ENCODE measurements around the gene C17orf67. TPM values are rescaled to one million over a fixed set of nuclear protein-coding genes. Genes with fewer than 3 reads are reported as not detected.
"Not testable (repeated sequence)": the region's sequence is repeated elsewhere in the genome, so short reads cannot be mapped to it uniquely, and the experiment has no call there.

The C17orf67 gene
- polyA plus RNA-seq, 4 donors, result 1.4 to 2.0 (median 1.9) TPM

DNA sequence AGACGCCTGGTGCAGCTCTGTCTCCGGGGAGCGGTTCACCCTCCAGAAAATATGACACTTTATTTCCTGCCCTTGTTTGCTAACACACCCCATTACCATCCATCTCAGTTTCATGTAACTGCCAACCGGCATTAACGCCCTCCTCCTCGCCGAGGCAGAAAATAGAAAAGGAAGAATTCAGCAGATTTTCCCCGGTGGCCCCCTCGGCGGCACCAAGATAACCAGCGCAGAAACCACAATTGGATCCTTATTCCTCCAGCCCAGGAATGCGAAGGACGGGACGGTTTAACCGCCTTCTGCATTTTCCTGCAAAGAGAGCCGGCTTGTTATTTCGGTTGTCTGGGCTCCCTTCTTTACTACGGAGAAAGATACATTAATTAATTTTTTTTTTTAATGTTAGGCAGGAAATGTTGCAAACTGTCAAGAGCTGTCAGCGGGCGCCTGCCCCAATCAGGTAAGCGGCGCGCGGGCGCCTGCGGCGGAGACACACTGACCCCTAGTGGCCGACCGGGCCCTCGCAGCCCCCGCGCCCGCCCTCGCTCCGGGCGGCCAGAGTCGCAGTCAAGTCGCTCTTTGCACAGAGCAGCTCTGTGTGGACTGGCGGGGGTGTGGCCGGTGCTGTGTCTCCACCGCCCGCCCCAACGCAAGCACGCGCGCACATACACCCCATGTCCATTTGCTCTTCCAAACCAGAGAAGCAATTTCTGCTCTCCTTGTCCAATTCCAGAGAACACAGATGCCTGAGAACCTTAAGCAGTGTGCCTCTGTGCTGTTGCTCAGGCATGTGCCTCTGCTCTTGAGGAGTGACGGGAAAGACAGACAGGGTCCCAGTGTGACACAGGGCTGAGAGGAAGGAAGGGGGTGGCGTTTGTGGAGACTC, 53.6 kb downstream of the C17orf67 start:
- DNase-seq (ENCODE audit: low read depth in 4 of 4, low spot score in 3 of 4), result peak in 3 of 4 donors; percentile 29 to 50 (median 47)

- DNase-seq (ENCODE audit: low read depth in 4 of 4, low spot score in 3 of 4), result no peak
Measured at GRCh38 chr17:56779322-56779721, 54.4 kb downstream of the C17orf67 start.

GRCh38 chr17:56778898-56779297, 54.8 kb downstream of the C17orf67 start:
- no peak for DNase-seq (ENCODE audit: low read depth in 4 of 4, low spot score in 3 of 4)

DNA sequence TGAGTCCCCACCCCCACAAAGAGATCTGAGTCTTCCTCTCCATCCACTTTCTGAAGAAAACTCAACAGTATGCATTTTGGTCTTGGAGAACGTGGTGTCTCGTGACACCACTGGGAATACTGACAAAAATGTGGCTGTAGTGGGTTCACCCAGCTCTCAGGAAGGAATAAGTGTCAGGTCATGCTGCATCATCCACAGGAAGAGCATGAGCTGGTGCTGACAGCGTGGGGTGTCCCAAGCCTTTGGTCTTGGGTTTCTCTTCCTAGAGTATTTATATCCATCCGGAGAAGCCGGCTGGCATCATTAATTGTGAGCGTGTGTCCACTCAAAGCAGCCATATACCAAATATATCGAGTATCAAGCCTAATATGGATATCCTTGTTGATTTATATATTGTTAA, 55.9 kb downstream of the C17orf67 start:
- no peak for DNase-seq (ENCODE audit: low read depth in 4 of 4, low spot score in 3 of 4)

- DNase-seq (ENCODE audit: low read depth in 4 of 4, low spot score in 3 of 4), result no peak
Measured at GRCh38 chr17:56774650-56775049, 59.1 kb downstream of the C17orf67 start.

DNA sequence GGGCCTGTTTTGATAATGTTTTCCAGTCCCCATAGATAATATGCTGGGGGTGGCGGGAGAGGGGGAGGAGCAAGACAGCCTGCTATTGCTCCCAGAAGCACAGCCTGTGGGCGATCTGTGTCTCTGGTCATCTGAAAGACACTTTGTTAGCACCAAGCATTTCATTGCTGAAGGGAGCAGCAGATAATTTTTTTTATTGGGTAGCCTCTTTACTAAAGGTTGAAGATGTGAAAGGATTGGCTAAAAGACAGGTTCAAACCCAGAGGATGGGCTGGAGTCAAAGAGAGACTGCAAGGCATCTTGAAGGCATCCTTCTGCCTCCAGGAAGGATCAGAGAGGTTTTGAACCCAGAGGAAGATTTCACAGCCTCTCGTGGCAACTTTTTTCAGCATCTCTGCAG, 60.6 kb downstream of the C17orf67 start:
- no peak for DNase-seq (ENCODE audit: low read depth in 4 of 4, low spot score in 3 of 4)

DNA sequence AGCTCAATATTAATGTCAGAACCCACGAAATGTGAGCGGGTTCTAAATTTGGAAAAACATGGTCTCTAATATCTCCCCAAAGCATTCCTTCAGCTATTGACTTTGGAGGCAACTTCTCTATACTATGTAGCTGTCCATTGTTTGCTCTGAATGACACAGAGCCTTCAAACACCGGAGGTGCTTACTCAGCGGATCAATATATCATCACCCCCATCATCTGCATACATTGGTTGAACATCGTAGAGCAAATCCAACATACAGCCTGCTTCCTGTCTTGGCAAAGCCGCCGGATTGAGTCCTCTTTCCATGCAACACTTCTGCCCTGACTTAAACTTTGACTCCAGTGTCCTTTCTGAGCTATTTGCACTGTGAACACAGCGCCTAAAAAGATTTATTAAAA, 61.3 kb downstream of the C17orf67 start:
- DNase-seq (ENCODE audit: low read depth in 4 of 4, low spot score in 3 of 4), result no peak

DNA sequence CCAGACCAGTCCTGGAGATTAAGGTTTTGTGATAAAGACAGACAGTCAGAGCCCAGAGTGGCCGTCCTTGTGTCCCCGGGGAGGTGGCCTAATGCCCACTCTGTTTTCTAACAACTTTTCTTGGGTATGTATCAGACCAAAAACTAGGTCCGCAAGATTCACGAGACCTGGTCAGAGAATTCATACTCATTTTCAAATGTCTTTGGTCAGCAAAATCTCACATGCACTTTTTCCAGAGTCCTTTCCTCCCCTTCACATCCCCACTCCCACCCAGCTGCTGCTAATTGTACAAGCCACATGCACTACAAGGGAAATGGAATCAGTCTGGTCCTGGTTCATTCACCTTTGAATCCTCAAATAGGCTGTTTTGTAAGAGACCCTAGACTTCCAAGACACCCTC, 61.7 kb downstream of the C17orf67 start:
- DNase-seq (ENCODE audit: low read depth in 4 of 4, low spot score in 3 of 4), result no peak

DNA sequence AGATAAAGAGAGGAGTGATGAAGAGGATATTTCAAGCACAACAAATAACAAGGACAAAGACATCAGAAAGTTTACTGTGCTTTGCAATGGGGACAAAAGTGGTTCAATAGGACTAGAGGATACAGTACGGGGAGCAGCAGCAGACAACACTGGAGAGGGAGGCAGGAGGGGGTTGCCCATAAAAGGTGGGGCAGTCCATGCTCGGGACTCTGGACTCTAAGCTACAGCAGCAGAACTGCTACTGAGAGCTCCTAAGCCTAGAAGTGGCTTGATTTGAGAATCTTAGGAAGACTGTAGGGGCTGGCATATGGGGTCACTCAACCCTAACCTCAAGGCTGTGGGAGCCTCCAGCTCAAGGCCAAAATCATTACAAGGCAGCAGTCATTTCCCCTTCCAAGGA, 62.2 kb downstream of the C17orf67 start:
- no peak for DNase-seq (ENCODE audit: low read depth in 4 of 4, low spot score in 3 of 4)

GRCh38 chr17:56770427-56770826, 63.3 kb downstream of the C17orf67 start:
- DNase-seq (ENCODE audit: low read depth in 4 of 4, low spot score in 3 of 4), result no peak

DNA sequence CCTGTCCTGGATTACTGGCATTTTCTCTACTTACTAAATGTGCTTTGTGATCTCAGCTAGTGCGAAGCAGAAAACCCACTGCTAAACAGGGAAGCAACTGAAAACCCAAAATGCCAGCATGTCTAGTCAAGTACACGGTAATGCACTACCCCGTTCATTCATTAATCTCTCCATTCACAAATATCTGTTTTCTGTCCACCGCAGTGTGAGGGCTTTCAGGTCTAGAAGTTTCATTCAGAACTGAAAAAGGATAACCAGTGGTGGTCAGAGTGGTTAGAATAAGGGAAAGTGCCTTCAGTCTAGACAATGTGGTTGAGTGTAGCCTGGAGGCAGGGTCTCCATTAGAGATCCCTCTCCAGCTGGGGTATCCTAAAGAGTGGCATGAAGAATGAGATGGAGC, 68.3 kb downstream of the C17orf67 start:
- DNase-seq (ENCODE audit: low read depth in 4 of 4, low spot score in 3 of 4), result no peak

DNA sequence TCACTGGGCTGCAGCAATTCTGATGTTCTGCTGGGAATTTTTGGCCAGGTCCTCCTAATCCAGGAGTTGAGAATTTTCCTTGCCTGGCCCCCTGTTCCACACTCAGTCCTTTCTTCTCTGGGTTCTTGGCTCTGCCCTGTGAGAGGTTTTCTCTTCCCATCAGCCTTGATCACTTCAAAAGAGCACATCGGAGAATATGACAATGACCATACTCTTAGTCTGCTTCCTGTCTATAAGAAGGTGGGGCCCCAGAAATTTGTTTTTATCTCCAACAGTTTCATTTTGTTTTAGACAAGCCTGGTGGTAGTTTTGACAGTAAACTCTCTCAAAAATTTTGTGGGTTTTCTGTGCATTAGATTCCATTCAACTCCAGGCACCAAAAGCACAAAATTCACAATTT, 70.7 kb downstream of the C17orf67 start:
- no peak for DNase-seq (ENCODE audit: low read depth in 4 of 4, low spot score in 3 of 4)

DNA sequence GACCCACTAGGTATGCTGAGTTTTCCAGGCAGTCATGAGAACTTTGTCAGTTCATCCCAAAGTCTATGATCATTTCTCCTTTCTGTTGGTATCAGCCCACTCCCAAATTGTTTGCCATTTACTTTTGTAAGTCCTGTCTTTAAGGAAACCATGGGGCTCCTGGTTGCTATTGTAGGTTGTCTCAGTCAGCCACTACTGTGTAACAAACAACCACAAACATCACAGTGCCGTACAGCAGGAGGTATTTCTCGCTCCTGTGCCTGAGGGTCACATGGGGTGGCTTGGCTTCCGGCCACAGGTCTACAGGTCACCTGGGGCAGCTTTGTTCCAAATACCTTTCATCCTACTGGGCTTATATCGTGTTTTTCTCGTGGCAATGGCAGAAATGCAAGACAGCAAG, 71.6 kb downstream of the C17orf67 start:
- no peak for DNase-seq (ENCODE audit: low read depth in 4 of 4, low spot score in 3 of 4)

DNA sequence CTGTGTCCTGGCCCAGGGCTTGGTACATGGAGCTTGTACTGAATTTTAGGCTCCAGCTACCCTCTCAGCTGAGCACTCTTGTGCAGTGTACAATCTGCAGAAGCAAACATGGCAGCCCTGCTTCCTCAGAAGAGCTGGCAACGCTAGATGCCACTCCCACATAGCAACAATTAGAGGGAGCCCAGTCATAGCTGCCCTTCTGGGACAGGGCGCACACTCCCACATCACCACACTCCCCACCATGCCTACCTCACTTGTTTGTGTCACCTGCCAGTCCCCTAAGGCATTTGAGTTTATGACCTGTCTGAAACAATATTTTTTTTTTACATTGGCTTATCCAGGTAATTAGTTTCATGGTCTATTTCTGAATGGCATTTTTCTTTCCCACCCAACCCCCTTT, 72.3 kb downstream of the C17orf67 start:
- no peak for DNase-seq (ENCODE audit: low read depth in 4 of 4, low spot score in 3 of 4)

DNA sequence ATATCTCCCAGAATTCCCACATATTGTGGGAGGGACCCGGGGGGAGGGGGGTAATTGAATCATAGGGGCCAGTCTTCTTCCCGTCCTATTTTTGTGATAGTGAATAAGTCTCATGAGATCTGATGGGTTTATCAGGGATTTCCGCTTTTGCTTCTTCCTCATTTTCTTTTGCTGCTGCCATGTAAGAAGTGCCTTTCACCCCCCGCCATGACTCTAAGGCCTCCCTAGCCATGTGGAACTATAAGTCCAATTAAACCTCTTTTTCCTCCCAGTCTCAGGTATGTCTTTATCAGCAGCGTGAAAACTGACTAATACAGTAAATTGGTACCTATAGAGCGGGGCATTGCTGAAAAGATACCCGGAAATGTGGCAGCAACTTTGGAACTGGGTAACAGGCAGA, 76.1 kb downstream of the C17orf67 start:
- not testable (repeated sequence) for DNase-seq (ENCODE audit: low read depth in 4 of 4, low spot score in 3 of 4)

DNA sequence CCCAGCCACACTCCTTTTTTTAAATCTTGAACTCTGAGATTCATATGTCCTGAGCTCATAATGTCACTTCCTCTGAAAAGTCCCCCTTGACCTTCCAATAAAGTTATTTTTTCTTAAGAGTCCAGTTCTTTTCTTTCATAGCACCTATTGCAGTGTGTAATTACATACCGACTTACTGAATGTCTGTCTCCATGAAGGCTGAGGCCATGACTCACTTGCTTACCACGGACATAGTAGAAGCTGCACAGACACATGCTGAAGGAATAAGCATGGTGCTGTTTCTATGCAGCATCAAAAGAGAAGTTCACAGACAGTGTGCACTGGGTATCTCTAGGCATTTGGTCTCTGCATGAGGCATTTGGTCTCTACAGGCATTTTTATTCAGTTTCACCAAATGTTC, 77.2 kb downstream of the C17orf67 start:
- DNase-seq (ENCODE audit: low read depth in 4 of 4, low spot score in 3 of 4), result no peak

- no peak for DNase-seq (ENCODE audit: low read depth in 4 of 4, low spot score in 3 of 4)
Measured at GRCh38 chr17:56755310-56755709, 78.4 kb downstream of the C17orf67 start.

DNA sequence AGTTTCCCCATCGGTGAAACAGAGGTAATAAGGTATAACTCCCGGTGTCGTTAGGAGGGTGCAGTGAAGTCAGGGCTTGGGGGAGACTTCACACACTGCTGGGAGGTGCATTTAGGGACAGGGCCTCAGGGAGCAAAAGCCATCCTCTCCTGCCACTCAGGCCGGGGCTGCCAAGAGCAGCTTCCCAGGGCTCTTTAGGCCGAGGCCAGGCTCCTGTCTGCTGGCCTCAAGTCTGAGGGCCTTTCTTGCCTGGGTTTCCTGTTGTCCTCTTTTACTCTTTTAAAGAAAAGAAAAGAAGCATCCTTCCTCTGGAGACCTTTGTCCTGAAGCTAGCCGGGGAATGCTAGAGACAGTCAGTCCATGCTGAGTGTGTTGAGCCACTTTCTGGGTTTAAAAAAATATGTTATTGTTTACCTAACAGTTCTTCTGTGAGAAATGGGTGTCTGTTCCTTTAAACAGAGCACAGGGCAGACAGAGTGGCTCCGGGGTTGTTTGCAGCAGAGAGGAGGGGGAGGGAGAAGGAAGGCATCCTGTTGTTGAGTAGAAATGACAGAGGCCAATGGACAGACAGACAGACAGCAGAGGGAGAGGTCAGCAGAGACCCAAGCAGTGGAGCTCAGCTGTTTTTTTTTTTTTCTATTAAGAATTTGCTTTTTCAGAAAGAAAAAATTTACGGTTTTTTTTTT, 79.1 kb downstream of the C17orf67 start:
- DNase-seq (ENCODE audit: low read depth in 4 of 4, low spot score in 3 of 4), result peak in 1 of 4 donors; percentile 22

DNA sequence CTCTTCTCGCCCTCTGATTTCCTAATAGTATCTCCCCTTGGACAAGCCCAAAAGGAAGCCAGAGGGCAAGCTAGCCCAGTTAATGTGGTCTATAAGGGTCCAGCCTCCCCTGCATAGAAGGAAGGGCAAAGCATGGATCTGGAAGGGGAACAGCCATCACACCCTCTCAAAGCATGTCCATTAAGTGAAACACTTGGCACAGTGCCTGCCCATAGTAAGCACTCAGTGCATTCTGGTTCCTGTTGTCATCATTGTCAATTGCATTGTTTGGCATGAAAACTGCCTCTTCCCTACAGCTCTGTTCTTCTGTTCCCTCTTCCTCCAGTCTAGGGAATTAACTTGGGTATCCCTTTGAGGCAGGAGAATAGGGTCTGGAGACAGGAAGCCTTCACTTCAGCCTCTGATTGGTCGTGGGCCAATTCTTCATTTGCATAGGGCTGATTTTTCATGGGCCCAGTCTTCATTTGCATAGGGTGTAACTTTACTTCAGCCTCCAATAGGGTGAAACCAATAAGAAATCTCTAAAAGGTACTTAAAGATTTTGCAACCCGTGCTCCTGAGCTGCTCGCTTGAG, 81.4 kb downstream of the C17orf67 start:
- DNase-seq (ENCODE audit: low read depth in 4 of 4, low spot score in 3 of 4), result no peak

GRCh38 chr17:56751145-56751738, 82.5 kb downstream of the C17orf67 start:
- DNase-seq (ENCODE audit: low read depth in 4 of 4, low spot score in 3 of 4), result no peak

GRCh38 chr17:56744721-56745120, 89.0 kb downstream of the C17orf67 start:
- DNase-seq (ENCODE audit: low read depth in 4 of 4, low spot score in 3 of 4), result no peak
